GM18517 (cell line): ENCODE results near the gene WDFY2.

ENCODE experiments used
- ATAC-seq: cut with Tn5 transposase; IDR thresholded peaks from one replicate; pipeline ENCODE4 v1.9.1; 2021; ENCODE audit warnings: mild to moderate bottlenecking, moderate library complexity; ENCODE audit not compliant: unreplicated experiment

WDFY2 gene

DNA sequence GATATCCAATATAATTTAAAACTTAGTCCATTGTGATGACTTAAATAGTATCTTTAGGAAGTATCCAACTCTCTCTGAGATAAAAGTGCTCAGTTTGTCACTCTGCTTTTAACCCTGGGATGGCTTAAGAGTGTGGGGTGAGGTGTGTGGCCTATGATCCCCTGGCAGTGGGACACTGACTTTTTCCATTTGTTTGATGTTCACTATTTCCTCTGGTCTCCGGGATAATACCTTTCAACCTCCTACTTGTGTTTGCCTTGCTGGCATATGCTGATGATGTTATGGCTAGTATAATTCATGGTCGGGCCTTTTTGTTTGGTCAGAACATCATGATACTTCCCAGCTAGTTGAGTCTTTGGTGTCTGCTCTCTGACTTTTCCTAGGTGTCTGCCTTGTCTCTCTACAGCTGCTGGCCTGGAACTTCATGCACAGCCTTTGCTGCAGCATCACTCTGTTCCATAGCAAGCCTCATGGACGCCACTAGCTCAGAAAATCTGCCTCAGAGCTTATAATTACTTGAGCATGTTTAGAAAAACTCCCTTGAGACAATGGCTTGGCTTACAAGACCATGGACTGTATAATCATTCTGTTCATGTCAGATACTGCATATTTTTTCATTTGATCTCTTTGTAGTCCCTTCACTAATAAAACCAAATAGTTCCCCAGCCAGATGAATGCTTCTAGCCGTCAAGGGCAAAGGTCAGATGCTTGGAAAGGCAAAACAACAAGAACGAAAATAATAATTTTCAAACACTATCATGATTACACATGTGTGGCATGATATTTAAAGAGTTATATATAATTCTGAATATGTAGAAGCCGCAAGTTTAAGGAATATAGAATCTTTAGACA lies 75.2 kb downstream of the WDFY2 start:
- no peak for ATAC-seq

DNA sequence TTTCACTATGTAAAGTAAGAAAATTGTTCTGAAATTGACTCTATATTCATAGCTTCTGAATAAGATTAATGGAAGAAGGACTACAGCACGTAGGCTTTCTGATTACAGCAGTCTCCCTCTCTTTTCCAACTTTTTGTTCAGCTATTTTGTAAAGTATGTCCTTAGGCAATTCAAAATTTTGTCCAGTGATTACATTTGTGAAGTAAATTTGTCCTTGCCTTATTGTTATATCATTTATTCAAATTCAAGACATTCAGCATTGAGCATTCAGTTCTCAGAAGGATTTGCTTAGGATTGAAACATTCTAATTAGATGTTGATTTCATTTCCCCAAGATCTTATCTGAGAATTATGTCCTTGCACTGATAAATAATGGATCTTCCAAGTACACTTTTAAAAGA lies 76.6 kb downstream of the WDFY2 start:
- no peak for ATAC-seq

DNA sequence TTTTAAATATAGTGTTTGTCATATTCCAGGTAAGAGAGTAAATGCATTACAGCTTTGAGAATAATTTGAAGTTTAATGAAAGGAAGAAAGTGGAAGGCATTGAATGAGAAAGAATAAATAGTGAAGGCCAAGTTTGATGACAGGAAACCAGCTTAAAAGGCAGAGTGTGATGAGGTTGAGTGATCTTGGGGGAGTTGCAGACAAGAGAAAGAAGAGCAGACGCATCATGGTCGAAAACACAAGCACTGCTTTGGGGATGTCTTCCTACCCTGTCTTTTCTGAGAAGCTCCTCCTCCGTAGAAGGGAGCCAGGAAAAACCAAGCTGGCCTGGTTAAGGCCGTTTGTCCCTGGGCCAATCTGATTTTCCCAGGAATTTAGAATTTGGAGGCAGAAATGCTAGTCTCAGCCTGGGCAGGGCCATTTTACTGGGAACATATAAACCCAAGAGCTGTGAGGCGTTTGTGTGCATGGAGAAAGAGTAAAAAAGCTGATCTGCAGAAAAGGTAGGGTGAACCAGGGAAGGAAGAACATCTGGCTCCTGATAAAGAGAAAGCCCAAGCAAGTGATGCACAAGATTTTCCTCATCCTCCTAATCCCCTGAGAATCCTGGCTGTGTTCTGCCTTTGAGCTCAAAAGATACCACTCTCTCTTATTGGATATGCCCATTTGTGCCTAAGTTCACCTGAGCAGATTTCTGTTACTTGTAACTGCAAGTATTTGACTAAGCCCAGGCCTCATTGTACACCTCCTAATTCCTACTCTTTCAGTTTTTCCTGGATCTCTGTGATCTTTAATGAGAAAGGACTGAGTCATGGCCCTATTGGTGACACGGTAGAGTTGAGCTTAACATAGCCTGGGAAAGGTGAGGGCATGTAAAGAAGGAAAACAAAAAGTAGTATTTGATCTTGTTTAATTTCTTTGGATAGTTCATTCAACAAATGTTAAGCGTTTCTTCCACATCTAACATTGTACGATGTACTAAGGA lies 80.0 kb downstream of the WDFY2 start:
- ATAC-seq, result no peak

DNA sequence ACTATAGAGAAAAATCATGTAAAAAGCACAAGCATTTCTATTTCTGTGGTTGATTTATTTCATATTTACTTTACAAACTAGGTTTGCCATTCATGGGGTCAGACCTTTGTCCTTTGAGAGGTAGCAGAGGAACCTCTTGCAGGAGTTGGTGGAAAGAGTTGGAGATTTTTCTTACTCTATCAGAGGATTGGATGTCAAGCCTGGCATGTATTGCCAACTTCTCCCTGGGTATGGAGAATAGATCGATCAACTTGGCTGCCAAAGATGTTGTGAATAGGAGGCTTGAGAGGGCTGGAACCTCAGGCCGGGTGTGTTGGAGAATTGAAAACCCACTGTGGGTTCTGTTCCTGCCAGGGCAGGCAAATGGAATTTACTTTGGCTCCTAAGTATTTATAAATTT lies 81.2 kb downstream of the WDFY2 start:
- no peak for ATAC-seq

GRCh38 chr13:51666374-51666773 lies 82.1 kb downstream of the WDFY2 start:
- ATAC-seq, result no peak

DNA sequence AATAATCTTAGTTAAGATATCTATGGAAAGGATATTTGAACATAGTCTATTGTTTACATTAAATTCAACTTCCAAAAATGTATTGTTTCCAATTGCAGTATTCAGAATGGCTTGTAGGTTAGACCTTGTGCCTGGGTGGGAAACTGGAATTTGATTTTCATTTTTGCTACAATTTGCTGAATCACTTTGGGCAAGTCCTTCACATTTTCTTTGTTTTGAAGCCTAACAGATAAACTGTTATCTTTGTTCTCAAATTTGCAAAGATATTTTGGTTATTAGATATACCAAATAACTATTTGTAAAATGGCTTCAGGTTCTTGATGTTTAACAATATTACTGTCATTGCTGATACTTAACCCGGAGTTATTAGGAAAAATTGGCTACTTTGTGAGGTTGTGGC lies 82.6 kb downstream of the WDFY2 start:
- no peak for ATAC-seq

DNA sequence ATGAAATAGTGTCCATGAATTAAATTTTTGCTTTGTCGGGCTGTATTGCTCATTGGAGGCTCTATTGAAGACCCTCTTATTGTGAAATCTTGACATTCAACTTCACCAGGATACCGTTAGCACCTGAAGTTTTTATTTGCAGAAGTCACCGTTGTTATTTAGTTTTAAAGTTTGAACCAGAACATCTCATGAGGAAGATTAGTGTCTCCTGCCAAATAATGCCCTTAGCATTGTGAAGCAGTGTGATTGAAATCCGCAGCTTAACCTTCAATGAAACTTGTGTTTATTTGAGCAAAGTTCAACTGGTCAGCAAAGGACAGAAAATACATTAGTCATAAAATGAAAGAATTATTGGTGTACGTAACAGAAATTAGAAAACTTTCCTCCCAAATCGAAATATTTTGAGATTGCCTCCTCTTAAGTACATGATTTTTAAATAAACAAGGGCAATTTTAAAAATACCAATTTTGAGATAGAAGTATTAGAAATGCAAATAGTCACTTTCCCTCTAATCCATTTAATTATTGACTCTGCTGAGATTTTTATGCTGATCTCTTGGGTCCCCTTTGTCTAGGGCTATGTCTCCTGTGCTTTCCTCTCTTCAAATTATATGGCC lies 84.4 kb downstream of the WDFY2 start:
- no peak for ATAC-seq

- no peak for ATAC-seq
Measured at GRCh38 chr13:51673165-51673564, 88.9 kb downstream of the WDFY2 start.

DNA sequence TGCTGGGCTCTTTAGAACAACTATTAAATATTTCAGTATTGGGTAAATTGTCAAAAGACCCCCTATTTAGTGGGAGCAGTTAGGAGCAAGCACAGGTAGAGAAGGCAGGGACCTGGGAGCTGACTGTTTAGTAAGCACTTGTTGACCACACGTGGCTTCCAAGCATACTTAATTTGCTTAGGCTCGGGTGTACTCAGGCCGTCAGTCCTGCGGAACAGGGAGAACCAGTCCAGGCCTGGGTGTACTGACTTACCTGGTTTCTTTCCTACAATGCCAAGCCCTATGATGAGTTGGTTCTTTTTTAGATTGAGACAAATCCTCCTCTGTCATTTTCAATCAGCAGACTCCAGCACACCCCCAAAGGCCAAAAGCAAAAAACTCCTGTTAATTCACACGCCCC lies 90.0 kb downstream of the WDFY2 start:
- no peak for ATAC-seq

DNA sequence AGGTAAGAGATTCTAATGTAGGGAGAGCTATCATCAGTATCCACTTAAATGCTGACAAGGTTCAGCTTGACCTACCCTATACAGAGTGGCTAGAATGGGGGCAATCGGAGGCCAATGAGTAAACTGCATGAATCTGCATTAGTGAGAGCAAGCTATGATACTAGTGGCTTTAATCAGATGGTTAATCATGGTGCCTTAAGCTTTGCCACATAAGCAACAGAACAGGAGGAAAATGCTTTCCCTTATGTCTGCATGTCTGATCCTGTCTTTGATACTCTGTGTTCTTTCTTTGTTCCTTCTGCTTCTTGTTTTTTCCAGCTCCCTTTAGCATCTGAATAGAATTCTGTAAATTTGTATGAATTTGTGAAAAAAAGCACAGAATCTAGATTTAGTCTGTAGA lies 91.1 kb downstream of the WDFY2 start:
- no peak for ATAC-seq

- no peak for ATAC-seq
Measured at GRCh38 chr13:51675877-51676276, 91.6 kb downstream of the WDFY2 start.

- no peak for ATAC-seq
Measured at GRCh38 chr13:51676739-51677138, 92.5 kb downstream of the WDFY2 start.

DNA sequence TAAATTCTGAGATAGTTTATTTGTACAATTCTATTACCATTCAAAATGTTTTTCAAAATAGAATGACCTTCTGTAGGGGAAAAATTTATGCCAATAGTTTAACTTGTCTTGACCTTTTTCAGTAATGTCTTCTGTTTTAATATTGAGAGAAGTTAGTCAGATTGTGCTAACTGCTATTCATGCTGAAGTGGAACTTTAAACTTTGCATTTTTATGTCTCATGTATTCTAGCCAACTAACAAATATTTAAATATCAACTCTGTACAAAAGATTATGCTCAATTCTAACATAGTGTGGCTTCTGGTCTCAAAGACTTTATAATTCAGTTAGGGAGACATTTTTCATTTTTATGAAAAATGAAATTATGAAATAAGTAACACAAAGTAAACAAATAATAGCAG lies 94.2 kb downstream of the WDFY2 start:
- no peak for ATAC-seq

GRCh38 chr13:51679616-51680015 lies 95.4 kb downstream of the WDFY2 start:
- ATAC-seq, result no peak

GRCh38 chr13:51681037-51681678 lies 96.9 kb downstream of the WDFY2 start:
- no peak for ATAC-seq

DNA sequence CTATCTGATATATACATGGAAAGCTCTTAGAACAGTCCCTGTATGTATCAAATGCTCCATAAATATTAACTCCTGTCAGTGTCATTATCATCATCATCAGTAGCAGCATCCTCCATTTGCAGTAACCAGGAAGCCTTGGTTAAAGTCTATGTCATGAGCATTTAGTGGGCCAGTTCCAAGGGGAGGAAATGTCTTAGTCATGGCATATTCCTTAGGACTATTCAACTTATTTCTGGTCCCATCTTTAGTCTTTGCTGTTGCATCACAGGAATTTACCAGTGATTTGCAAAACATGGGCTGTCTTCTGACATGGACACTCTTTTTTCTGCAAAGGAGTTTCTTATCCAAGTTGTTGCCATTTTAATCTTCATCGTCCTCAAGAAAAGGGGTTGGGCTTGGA lies 98.4 kb downstream of the WDFY2 start:
- no peak for ATAC-seq

- no peak for ATAC-seq
Measured at GRCh38 chr13:51683597-51683996, 99.3 kb downstream of the WDFY2 start.

DNA sequence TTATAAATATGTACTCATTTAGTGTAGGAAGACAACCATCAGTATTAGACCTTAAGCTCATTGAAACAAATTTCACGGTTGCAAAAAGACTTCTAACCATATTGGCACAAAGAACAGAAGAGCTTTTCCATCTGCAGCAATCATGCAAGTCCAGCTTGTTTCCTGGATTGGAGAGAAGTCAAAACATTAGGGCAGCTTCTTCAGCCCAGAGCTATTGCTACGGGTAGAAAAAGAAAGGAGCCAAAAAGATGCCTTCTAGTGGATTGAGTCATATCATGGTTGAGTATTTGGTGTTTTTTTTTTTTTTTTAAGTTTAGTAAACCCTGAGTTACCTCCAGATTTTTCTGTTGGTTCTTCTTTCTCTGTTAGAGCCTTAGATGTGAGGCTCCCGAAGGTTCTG lies 99.8 kb downstream of the WDFY2 start:
- ATAC-seq, result no peak

GRCh38 chr13:51687947-51688714 lies 103.9 kb downstream of the WDFY2 start:
- ATAC-seq, result no peak
